Astrocyte (in vitro differentiated cells and primary cell): ENCODE data around the gene MIS12. TPM values are rescaled to one million over a fixed set of nuclear protein-coding genes. Genes with fewer than 3 reads are reported as not detected.

Experiments
- DNase-seq: peaks from one replicate; pipeline ENCODE4 v3.0.0-alpha.2; 2010; ENCODE audit warnings: low read depth
- FAIRE-seq: peaks from 2 replicates; lab custom pipeline; 2011; peaks lifted over from hg19 to GRCh38; lab: Jason Lieb, UNC
- H2AFZ ChIP-seq: 2 replicates; pipeline ENCODE4 v1.6.0; 2012; ENCODE audit warnings: low read depth, low read length, inconsistent platforms
- H3K27ac ChIP-seq: 2 replicates; pipeline ENCODE4 v1.5.1; 2011; ENCODE audit warnings: low read depth, low read length, inconsistent platforms
- H3K27me3 ChIP-seq: 2 replicates; pipeline ENCODE4 v1.6.0; 2011; ENCODE audit warnings: low read length, inconsistent platforms; ENCODE audit not compliant: insufficient read depth
- H3K36me3 ChIP-seq: 2 replicates; pipeline ENCODE4 v1.5.1; 2011; ENCODE audit warnings: low read length, inconsistent platforms; ENCODE audit not compliant: insufficient read depth
- H3K4me1 ChIP-seq: 2 replicates; pipeline ENCODE4 v1.5.1; 2011; ENCODE audit warnings: low read length, inconsistent platforms; ENCODE audit not compliant: insufficient read depth
- H3K4me2 ChIP-seq: 2 replicates; pipeline ENCODE4 v1.6.0; 2012; ENCODE audit warnings: low read length, inconsistent platforms
- H3K4me3 ChIP-seq: 2 replicates; pipeline ENCODE4 v1.5.1; 2011; ENCODE audit warnings: low read depth, mild to moderate bottlenecking, low read length, inconsistent platforms; ENCODE audit not compliant: insufficient read depth
- H3K79me2 ChIP-seq: 2 replicates; pipeline ENCODE4 v1.6.0; 2012; ENCODE audit warnings: mild to moderate bottlenecking, low read length, inconsistent platforms; ENCODE audit not compliant: insufficient read depth
- H3K9ac ChIP-seq: 2 replicates; pipeline ENCODE4 v1.6.0; 2012; ENCODE audit warnings: mild to moderate bottlenecking, low read length, inconsistent platforms
- H3K9me3 ChIP-seq: 2 replicates; pipeline ENCODE4 v1.5.1; 2012; ENCODE audit warnings: low read depth, mild to moderate bottlenecking, low read length, inconsistent platforms; ENCODE audit not compliant: insufficient read depth
- H4K20me1 ChIP-seq: 2 replicates; pipeline ENCODE4 v1.6.0; 2012; ENCODE audit warnings: low read length, inconsistent platforms; ENCODE audit not compliant: insufficient read depth
- H3K27ac Mint-ChIP-seq: one replicate; pipeline ENCODE4 v1.8.0; 2021; ENCODE audit warnings: mild to moderate bottlenecking, mixed read lengths; ENCODE audit not compliant: unreplicated experiment
- H3K27me3 Mint-ChIP-seq: one replicate; pipeline ENCODE4 v1.8.0; 2021; ENCODE audit warnings: low read depth, mixed read lengths; ENCODE audit not compliant: unreplicated experiment
- H3K36me3 Mint-ChIP-seq: one replicate; pipeline ENCODE4 v1.8.0; 2021; ENCODE audit warnings: low read depth, mixed read lengths; ENCODE audit not compliant: unreplicated experiment
- H3K4me1 Mint-ChIP-seq: one replicate; pipeline ENCODE4 v1.8.0; 2021; ENCODE audit warnings: low read depth, mixed read lengths; ENCODE audit not compliant: unreplicated experiment
- H3K4me3 Mint-ChIP-seq: one replicate; pipeline ENCODE4 v1.8.0; 2021; ENCODE audit warnings: mild to moderate bottlenecking, moderate library complexity, mixed read lengths; ENCODE audit not compliant: unreplicated experiment
- H3K9me3 Mint-ChIP-seq: one replicate; pipeline ENCODE4 v1.8.0; 2021; ENCODE audit warnings: mild to moderate bottlenecking, mixed read lengths; ENCODE audit not compliant: unreplicated experiment
- CTCF ChIP-seq: IDR thresholded peaks from 2 replicates; pipeline ENCODE4 v1.5.1; 2011; ENCODE audit warnings: low read depth, mild to moderate bottlenecking, inconsistent platforms, low read length, moderate library complexity; ENCODE audit not compliant: insufficient read depth
- EZH2 ChIP-seq: IDR thresholded peaks from 2 replicates; pipeline ENCODE4 v1.6.1; 2012; ENCODE audit warnings: mild to moderate bottlenecking, low read length, inconsistent platforms; ENCODE audit not compliant: insufficient read depth
- total RNA-seq: library from RNA; stranded (reverse); gene quantifications from 2 replicates; pipeline ENCODE4 v1.2.1, GENCODE V29; 2021

MIS12 gene
- total RNA-seq, 1 donor from 2014 or later = 12.2 TPM

GRCh38 chr17:5510771-5511170 lies 24.4 kb downstream of the MIS12 start:
- H3K79me2 ChIP-seq = no peaks in the 10 kb centered on the region
- H3K36me3 ChIP-seq = no peaks in the 10 kb centered on the region
- H2AFZ ChIP-seq = no peak overlapping the region
- H3K4me2 ChIP-seq = no peak overlapping the region
- FAIRE-seq (no peak), DNase-seq (no peak)
- Mint-ChIP-seq H3K36me3 (no peaks in the 10 kb centered on the region), H3K4me3 (no peak overlapping the region), H3K9me3 (peaks cover 2% of the 10 kb centered on the region), H3K27ac (no peak overlapping the region), H3K27me3 (peaks cover 2% of the 10 kb centered on the region), H3K4me1 (peaks cover 8% of the 10 kb centered on the region)
- no peaks in the 10 kb centered on the region for H4K20me1 ChIP-seq
- no peak overlapping the region for H3K9ac ChIP-seq
- H3K4me1 ChIP-seq = peaks cover 21% of the 10 kb centered on the region
- no peak overlapping the region for H3K4me3 ChIP-seq
- no peaks in the 10 kb centered on the region for H3K9me3 ChIP-seq
- TF ChIP-seq EZH2 (no peak), CTCF (no peak)
- H3K27me3 ChIP-seq = no peaks in the 10 kb centered on the region
- H3K27ac ChIP-seq = no peak overlapping the region

GRCh38 chr17:5511401-5512225 lies 25.2 kb downstream of the MIS12 start:
- Histone ChIP-seq H3K4me3 (no peak overlapping the region), H4K20me1 (no peaks in the 10 kb centered on the region), H3K27me3 (no peaks in the 10 kb centered on the region), H2AFZ (no peak overlapping the region), H3K4me2 (no peak overlapping the region), H3K4me1 (peaks cover 25% of the 10 kb centered on the region), H3K79me2 (no peaks in the 10 kb centered on the region), H3K36me3 (no peaks in the 10 kb centered on the region), H3K9me3 (no peaks in the 10 kb centered on the region), H3K9ac (no peak overlapping the region), H3K27ac (no peak overlapping the region)
- H3K36me3 Mint-ChIP-seq = no peaks in the 10 kb centered on the region
- H3K4me3 Mint-ChIP-seq = no peak overlapping the region
- TF ChIP-seq CTCF (no peak), EZH2 (no peak)
- H3K4me1 Mint-ChIP-seq = peaks cover 15% of the 10 kb centered on the region
- peaks cover 2% of the 10 kb centered on the region for H3K9me3 Mint-ChIP-seq
- no peak overlapping the region for H3K27ac Mint-ChIP-seq
- no peaks in the 10 kb centered on the region for H3K27me3 Mint-ChIP-seq
- DNase-seq = no peak
- FAIRE-seq = no peak

- Mint-ChIP-seq H3K4me3 (no peak overlapping the region), H3K36me3 (peaks cover 2% of the 10 kb centered on the region), H3K9me3 (peaks cover 5% of the 10 kb centered on the region), H3K4me1 (peaks cover 20% of the 10 kb centered on the region), H3K27ac (no peak overlapping the region), H3K27me3 (no peaks in the 10 kb centered on the region)
- Histone ChIP-seq H3K79me2 (no peaks in the 10 kb centered on the region), H3K4me2 (no peak overlapping the region), H2AFZ (no peak overlapping the region), H3K4me3 (no peak overlapping the region), H4K20me1 (no peaks in the 10 kb centered on the region), H3K9ac (no peak overlapping the region), H3K36me3 (no peaks in the 10 kb centered on the region), H3K9me3 (no peaks in the 10 kb centered on the region), H3K27ac (no peak overlapping the region), H3K27me3 (no peaks in the 10 kb centered on the region), H3K4me1 (peaks cover 26% of the 10 kb centered on the region)
- TF ChIP-seq CTCF = no peak
- TF ChIP-seq EZH2 = no peak
- DNase-seq = no peak
- FAIRE-seq = no peak
Observed at GRCh38 chr17:5513628-5514027, 27.3 kb downstream of the MIS12 start.
